GM12891 (cell line): ENCODE results near the gene RNU5B-1. TPM values are rescaled to one million over a fixed set of nuclear protein-coding genes. Genes with fewer than 3 reads are reported as not detected.

ENCODE experiments used
- DNase-seq: peaks from one replicate; pipeline ENCODE4 v3.0.0; 2011; ENCODE audit warnings: low spot score; ENCODE audit not compliant: insufficient read length
- FAIRE-seq: peaks from 2 replicates; lab custom pipeline; 2011; peaks lifted over from hg19 to GRCh38; lab: Jason Lieb, UNC
- PAX5 ChIP-seq: IDR thresholded peaks from 2 replicates; pipeline ENCODE4 v1.6.1; 2011; ENCODE audit warnings: low read length, moderate library complexity, mild to moderate bottlenecking; ENCODE audit not compliant: insufficient read depth, severe bottlenecking
- POLR2A ChIP-seq: IDR thresholded peaks from 2 replicates; pipeline ENCODE4 v1.6.1; 2011; ENCODE audit warnings: low read depth, low read length, control low read depth
- POLR2AphosphoS5 ChIP-seq: IDR thresholded peaks from 2 replicates; pipeline ENCODE4 v1.6.1; 2011; ENCODE audit warnings: low read depth, low read length, control low read depth
- POU2F2 ChIP-seq: IDR thresholded peaks from 2 replicates; pipeline ENCODE4 v1.6.1; 2011; ENCODE audit warnings: low read depth, mild to moderate bottlenecking, control low read depth, low read length, moderate library complexity
- SPI1 ChIP-seq: IDR thresholded peaks from 2 replicates; pipeline ENCODE4 v1.6.1; 2011; ENCODE audit warnings: low read depth, low read length, control low read depth
- TAF1 ChIP-seq: IDR thresholded peaks from 2 replicates; pipeline ENCODE4 v1.6.1; 2011; ENCODE audit warnings: low read depth, low read length, control low read depth
- polyA plus RNA-seq: library from polyadenylated mRNA; unstranded; fragments of >200 nt; gene quantifications from one replicate; pipeline ENCODE4 v1.2.1, GENCODE V29; 2012; ENCODE audit warnings: low read depth, missing spikeins, inconsistent platforms; ENCODE audit not compliant: missing spikeins

Gene RNU5B-1
- polyA plus RNA-seq: not detected

DNA sequence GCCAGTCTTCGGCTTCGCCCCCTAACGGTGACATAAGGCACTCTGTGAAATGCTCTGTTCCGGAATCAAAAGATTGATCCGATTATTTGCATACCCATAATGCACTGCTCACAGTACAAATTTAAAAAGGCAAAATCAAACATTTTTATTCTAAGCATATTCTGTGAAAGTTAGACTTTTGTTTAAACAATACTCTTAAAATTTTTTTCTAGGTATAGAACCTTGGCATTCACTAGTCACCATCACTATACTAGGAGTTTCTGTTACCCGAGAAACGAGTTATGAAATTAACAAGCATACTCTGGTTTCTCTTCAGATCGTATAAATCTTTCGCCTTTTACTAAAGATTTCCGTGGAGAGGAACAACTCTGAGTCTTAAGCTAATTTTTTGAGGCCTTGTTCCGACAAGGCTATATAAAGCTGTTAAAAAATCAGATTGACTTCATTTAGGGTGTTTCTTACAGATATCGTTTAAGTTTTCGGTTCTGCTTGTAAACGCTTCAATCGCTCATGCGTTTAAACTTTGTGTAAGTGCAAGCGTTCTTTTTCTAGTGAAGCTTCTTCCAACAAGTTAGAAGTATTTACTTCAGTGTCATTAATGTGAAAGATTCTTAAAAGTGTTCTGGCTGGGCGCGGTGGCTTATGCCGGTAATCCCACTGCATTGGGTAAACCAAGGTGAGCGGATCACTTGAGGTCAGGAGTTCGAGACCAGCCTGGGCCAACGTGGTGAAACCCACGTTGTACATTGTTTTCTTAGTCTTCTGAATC, at the start of gene RNU5B-1:
Gene RNU5B-1 (plus strand): TSS at position 297 of the 769 bp plus-strand sequence.
- peak; percentile 99 for TF ChIP-seq POU2F2
- peak; percentile 71; the same call in 1 of the 2 replicates for TF ChIP-seq TAF1
- peak; percentile 100 for TF ChIP-seq POLR2AphosphoS5
- peak; percentile 100 for TF ChIP-seq POLR2A
- TF ChIP-seq PAX5: peak; percentile 59
- TF ChIP-seq SPI1: peak; percentile 49; the same call in 1 of the 2 replicates
- DNase-seq: no peak
- FAIRE-seq: peak; percentile 88

DNA sequence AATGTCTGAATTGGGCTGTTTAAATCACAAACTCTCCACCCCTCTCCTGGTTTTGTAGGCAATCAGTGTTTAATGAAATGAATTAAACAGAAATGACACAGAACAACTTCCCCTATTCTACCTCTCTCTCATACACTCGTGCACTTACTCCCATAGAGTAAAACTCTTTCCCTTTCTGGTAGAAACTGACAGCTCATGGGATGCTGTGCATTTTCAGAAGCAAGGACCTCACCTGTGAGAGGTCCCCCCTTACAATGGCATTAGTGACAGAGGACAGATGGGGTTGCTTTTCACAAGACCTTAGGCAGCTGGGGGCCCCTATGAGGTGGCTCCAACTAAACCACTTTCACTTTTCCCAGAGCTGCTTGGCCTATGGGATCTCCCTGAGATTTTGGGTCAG, 49.7 kb upstream of the RNU5B-1 start:
- TF ChIP-seq PAX5 (no peak), POLR2AphosphoS5 (no peak), POU2F2 (no peak)
- FAIRE-seq: no peak
- no peak for DNase-seq

DNA sequence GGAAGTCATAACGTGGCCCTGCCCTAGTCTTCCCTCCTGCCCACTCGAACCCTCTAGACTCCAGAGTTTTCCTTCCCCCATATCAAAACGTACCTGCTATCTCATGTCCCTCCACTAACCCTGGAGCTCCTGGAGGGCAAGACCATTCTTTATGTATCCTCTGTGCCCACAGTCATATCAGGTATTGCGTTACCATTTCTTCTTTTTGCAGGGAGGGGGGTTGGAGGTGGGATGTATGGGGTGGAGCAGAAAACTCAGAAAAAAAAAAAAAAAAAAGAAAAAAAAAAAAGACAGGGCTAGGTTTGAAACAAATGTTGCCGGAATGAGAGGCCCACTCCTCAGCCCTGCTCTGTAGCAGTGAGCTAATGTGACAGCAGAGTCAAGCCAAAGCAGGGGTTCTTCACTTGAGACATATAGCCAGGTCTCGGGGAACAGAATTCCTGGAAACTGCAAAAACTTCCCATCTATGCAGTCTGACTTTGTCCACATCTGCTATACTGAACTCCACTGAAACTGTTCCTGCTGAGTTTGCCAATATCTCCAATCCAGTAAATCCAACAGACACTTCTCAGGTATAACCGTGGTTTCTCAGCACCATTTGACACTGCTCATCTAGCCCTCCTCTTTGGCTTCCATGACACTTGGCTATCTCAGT, 48.9 kb upstream of the RNU5B-1 start:
- no peak for TF ChIP-seq POLR2A
- no peak for TF ChIP-seq POLR2AphosphoS5
- no peak for TF ChIP-seq TAF1
- TF ChIP-seq SPI1: no peak
- no peak for TF ChIP-seq PAX5
- no peak for TF ChIP-seq POU2F2
- FAIRE-seq: no peak
- DNase-seq: no peak

DNA sequence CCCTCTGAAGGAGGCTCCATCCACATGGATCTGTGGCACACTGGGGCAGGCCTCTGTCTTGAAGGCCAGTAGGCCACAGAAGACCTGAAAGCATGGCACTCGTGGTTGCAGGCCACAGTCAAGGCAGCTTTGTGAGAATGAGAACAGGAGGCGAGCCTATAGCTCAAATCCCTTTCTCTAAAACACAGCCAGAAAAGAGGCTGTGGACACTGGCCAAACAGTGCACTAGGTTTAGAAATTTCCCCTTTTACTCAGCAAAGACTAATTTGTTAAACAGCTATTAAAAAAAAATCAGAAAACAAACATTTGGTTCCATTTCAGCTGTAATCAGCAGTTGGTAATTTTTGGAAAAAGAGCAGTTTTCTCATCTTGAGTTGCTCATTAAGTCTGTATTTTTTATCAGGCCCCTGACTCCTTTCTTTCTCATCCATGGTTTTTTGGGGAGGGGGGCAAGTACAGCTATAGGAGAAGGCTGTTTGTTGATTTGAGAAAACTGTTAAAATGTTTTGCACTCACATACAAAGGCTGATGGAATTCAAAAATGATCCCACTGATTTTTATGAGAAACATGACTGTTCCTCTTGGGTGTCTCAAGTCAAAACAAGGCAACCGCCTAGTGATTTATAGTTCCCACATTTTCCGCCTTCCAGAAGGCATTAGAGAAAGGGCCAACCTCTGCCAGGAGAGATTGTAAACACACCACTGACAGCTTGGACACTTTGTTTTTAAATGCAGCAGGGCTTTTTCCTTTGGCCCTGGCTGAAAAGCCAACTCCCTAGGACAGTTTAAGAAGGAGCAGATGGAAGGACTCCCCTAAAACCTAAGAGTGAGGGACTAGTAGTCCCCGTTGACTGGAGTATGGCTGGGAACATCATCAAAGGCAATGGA, 45.9 kb upstream of the RNU5B-1 start:
- DNase-seq (no peak), FAIRE-seq (no peak)
- TF ChIP-seq POLR2A (no peak), TAF1 (no peak), PAX5 (no peak), POLR2AphosphoS5 (no peak), POU2F2 (no peak), SPI1 (no peak)

DNA sequence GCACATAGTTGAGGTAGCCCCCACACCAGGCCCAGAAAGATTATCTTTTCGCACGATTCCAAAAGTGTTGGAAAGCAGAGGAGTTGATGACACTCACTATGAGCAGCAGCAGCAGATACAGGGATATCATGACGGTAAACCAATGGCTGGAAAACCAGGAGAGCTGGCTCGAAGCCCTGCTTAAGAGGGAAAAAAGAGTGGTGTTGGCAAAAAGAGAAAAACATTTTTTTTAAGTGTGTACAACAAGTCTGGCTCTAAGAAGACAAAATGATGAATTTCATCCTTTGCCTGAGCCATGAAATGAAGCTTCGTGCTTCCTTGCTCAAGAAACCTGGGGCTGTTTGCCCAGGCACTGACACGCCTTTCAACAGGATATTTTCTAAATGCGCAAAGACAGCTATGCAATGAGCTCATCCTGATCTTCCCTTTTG, 45.1 kb upstream of the RNU5B-1 start:
- no peak for DNase-seq
- TF ChIP-seq POU2F2 (no peak), POLR2A (no peak), PAX5 (no peak), SPI1 (no peak), TAF1 (no peak), POLR2AphosphoS5 (no peak)
- FAIRE-seq: no peak

DNA sequence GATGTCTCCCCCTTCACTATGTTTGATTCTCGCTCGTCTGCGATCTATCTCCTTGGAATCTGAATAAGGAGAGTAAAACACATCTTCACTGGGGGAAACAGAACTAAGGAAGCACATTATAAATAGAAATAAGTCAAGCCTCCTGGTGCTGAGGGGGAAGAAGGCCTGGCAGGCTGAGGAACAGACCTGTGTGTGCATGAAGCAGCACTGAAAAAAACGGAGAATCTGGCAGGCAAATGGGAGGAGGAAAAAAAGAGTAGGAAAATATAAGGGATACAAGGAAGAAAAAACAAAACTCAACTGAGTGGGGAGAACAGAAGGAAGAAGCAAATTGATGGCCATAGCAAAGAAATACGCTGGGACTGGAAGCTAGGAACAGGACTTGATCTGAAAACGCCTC, 43.5 kb upstream of the RNU5B-1 start:
- TF ChIP-seq POLR2A: no peak
- no peak for TF ChIP-seq POU2F2
- TF ChIP-seq PAX5: no peak
- no peak for TF ChIP-seq TAF1
- no peak for TF ChIP-seq SPI1
- TF ChIP-seq POLR2AphosphoS5: no peak
- no peak for FAIRE-seq
- no peak for DNase-seq

DNA sequence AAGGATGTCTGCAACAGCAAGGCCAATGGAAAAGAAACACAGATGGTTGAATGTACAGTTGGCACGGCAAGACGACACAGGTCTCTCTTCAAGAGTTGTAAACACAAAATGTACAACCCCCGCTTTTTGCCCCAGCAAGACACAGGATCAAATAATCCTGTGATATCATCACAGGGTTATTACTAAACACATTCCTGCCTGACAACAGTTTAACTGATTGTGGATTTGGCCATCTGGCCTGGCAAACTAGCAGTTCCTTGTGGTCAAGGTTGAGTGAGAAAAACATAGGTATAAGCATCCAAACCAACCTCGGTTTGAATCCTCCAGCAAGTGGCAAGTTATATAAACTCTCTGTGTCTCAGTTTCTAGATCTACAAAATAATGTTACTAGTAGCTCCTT, 41.2 kb upstream of the RNU5B-1 start:
- no peak for FAIRE-seq
- DNase-seq: no peak
- no peak for TF ChIP-seq PAX5
- TF ChIP-seq TAF1: no peak
- no peak for TF ChIP-seq POU2F2
- no peak for TF ChIP-seq SPI1

DNA sequence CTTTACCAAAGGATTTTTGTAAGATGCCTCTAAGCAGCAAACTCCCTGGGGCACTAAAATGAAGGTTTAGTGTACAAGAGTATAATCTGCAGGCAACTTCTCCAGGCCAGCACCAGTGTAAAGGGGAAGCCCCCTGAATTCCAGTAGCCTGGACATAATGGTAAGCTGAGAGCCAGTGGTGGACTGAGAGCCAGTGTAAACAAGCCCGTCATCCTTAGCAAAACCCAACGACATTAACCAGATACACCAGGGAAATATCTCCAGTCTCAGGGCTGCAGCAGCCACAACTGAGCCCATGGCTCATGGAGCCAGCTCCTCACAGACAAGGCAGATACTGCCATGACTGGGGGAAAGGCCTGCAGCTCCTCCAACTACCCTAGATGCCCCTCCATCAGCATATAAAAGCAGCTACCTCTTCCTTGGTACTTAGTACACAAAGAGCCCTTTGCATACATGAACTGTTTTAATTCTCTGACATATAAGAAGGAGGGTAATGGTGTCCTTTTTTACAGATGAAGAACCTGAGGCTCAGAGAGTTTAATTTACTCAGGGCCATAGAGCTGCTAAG, 39.5 kb upstream of the RNU5B-1 start:
- TF ChIP-seq POLR2A: no peak
- TF ChIP-seq POU2F2: no peak
- TF ChIP-seq TAF1: no peak
- TF ChIP-seq PAX5: no peak
- TF ChIP-seq POLR2AphosphoS5: no peak
- TF ChIP-seq SPI1: no peak
- DNase-seq (no peak), FAIRE-seq (no peak)

DNA sequence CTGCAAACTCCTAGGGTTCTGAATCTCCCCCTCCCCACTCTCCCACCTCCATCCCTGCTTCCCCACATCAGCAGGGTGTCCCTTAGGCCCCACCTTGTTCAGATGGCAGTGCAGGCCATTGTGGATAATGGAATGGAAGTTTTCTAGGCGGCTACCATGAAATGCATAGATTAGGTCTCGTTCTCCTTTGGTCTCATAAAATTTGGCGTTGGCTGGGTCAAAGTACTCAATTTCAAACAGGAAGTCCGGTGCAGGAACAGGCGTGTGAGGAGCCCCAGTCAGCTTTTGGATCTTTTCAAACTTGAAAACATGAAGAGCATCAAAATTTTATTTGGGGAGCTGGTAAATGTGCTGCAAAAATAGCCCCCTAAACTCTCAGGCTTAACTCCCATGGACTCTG, 38.0 kb upstream of the RNU5B-1 start:
- TF ChIP-seq TAF1 (no peak), POLR2A (no peak), SPI1 (no peak), PAX5 (no peak), POLR2AphosphoS5 (no peak), POU2F2 (no peak)
- FAIRE-seq (no peak), DNase-seq (no peak)
